NCI-H2029 (cell line): ENCODE results near the gene SRSF11.
"Not testable (repeated sequence)": the region's sequence is repeated elsewhere in the genome, so short reads cannot be mapped to it uniquely, and the experiment has no call there.

Source experiments
- DNase-seq: peaks from one replicate; lab custom pipeline; 2025; lab: John Stamatoyannopoulos, UW

Gene SRSF11

GRCh38 chr1:70221238-70222121, at the start of gene SRSF11:
SRSF11 (plus strand) TSS chr1:70221380; CDS start chr1:70221637, 257 bp downstream.
- peak; percentile 94 for DNase-seq

- no peak for DNase-seq
These were observed 49.7 kb upstream of the SRSF11 start for GRCh38 chr1:70171512-70171911.

GRCh38 chr1:70185181-70185580, 36.0 kb upstream of the SRSF11 start:
- not testable (repeated sequence) for DNase-seq

DNA sequence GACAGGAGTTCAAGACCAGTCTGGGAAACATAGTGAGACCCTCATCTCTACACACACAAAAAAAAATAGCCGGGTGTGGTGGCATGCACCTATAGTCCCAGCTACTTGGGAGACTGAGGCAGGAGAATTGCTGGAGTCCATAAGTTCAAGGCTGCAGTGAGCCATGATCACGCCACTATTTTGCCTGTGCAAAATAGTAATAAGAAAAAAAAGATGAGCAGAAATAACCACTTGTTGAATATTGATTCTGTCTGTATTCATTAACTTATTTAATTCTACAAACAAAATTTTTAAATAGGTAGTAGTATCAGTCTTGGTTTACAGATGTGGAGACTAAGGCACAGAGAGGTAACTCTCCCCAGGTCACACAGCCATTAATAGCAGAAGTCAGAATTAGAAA, 32.7 kb upstream of the SRSF11 start:
- no peak for DNase-seq

DNA sequence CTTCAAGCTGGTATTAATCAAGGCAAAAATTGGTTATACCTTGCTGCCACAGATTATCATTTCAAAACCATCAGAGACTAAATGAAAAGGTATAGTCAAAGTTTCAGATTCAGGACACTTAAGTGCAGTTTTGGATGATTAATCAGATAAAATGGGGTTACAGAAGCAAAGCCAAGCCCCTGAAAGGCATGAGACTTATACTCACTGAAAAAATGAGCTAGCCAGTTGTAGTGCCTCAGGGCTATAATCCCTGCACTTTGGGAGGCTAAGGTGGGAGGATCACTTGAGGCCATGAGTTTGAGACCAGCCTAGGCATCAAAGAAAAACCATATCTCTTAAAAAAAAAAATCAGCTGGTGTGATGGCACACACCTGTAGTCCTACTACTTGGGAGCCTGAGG, 31.0 kb upstream of the SRSF11 start:
- no peak for DNase-seq

DNA sequence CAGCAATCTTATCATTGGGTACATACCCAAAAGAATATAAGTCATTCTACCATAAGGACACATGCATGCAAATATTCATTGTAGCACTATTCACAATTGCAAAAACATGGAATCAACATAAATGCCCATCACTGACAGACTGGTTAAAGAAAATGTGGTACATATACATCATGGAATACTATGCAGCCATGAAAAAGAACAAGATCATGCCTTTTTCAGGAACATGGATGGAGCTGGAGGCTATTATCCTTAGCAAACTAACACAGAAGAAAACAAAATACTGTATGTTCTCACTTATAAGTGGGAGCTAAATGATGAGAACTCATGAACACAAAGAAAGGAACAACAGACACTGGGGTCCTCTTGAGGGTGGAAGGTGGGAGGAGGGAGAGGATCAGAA, 28.7 kb upstream of the SRSF11 start:
- DNase-seq, result not testable (repeated sequence)

DNA sequence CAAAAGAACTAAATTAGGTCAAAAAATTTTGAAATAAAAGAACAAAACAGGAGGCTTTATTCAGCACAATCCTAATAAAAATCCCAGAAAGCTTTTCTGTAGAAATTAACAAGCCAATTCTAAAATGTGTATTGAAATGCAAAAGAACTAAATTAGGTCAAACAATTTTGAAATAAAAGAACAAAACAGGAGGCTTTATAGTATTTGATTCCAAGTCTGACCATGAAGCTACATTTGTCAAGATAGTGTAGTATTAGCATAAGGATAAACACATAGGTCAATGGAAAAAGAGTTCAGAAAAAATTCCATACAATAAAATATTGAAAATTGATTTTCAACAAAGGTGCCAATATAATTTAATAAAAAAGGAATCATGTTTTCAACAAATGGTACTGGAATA, 26.6 kb upstream of the SRSF11 start:
- no peak for DNase-seq

GRCh38 chr1:70195342-70195741, 25.8 kb upstream of the SRSF11 start:
- no peak for DNase-seq

GRCh38 chr1:70196333-70196732, 24.8 kb upstream of the SRSF11 start:
- no peak for DNase-seq

- DNase-seq, result no peak
These were observed 21.1 kb upstream of the SRSF11 start for GRCh38 chr1:70200065-70200464.

DNA sequence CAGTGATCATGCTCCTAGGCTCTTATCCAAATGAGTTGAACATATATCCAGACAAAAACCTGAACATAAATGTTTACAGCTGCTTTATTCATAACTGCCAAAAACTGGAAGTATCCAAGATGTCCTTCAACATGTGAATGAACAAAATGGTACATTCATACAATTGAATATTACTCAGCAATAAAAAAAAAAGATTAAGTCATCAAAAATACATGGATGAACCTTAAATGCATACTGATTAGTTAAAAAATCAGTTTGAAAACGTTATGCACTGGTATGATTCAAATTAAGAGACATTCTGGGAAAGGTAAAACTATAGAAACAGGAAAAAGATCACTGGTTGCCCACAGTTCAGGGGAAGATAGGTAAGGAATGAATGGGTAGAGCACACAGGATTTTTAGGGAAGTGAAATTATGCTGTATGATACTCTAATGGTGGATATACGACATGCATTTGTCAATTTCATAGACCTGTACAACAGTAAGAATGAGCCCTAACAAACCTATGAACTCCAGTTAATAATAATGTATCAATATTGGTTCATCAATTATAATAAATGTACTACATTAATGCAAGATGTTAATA, 18.9 kb upstream of the SRSF11 start:
- DNase-seq, result no peak

GRCh38 chr1:70204139-70204538, 17.0 kb upstream of the SRSF11 start:
- DNase-seq, result no peak

GRCh38 chr1:70204600-70204999, 16.6 kb upstream of the SRSF11 start:
- DNase-seq, result no peak

GRCh38 chr1:70205071-70205433, 16.1 kb upstream of the SRSF11 start:
- no peak for DNase-seq

GRCh38 chr1:70205434-70206118, 15.6 kb upstream of the SRSF11 start, which contains the start of gene LRRC40:
LRRC40 (minus strand) TSS chr1:70205579; CDS start chr1:70205540, 39 bp downstream.
- DNase-seq, result peak; percentile 92

- DNase-seq, result not testable (repeated sequence)
These were observed 14.3 kb upstream of the SRSF11 start for GRCh38 chr1:70206833-70207232.

- no peak for DNase-seq
These were observed 13.7 kb upstream of the SRSF11 start for GRCh38 chr1:70207492-70207891.

DNA sequence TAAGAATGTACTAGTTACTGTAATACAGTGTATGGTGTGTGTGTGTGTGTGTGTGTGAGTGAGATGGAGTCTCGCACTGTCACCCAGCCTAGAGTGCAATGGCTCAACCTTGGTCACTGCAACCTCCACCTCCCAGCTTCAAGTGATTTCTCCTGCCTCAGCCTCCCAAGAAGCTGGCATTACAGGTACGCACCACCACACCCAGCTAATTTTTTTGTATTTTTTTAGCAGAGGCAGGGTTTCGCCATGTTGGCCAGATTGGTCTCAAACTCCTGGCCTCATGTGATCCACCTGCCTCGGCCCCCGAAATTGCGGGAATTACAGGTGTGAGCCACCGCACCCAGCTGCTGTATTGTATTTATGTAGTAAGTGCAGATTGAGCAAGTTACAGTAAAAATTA, 12.9 kb upstream of the SRSF11 start:
- no peak for DNase-seq

- DNase-seq, result no peak
These were observed 10.4 kb upstream of the SRSF11 start for GRCh38 chr1:70210820-70211219.

- no peak for DNase-seq
These were observed 9.6 kb upstream of the SRSF11 start for GRCh38 chr1:70211541-70211940.

DNA sequence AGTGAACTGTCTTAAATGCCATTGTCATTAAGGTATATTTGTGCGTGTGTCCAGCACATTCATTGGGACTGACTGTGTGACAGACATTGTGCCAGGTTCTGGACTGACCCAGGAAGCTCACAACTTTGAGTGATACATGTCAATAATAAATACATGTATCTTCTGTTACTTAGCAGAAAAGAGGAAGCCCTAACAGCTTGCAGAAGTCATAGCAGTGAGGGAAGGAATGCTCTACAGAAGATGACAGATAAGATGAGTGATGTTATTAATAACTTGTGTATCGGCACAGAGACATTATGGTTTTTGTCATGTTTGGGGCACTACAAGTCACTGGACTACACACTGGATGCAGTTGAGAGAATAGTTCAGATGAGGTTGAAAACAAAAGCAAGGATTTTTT, 1.2 kb upstream of the SRSF11 start:
- DNase-seq, result no peak

DNA sequence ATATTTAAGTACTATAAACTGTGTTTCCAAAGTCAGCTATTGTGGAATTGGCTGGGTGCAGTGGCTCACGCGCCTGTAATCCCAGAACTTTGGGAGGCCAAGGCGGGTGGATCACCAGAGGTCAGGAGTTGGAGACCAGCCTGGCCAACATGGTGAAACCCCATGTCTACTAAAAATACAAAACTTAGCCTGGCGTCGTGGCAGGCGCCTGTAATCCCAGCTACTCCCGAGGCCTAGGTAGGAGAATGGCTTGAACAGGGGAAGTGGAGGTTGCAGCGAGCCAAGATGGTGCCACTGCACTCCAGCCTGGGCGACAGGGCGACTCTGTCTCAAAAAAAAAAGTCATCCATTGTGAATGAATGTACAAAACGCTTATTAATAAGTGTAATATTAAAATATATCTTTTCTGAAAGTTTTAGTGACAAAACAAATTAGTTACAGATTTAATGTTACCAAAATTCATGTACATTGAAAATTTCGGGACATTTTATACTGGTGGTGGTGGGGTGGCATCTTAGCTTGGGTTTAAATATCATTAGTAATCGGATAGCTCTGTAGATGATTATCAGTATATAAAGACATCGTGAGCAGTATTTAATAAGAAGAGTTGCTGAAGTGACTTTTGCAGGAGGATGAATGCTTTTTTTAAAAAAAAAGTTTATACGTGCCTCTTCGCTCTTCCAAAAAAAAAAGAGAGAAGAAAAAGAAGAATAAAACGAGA, 503 bp upstream of the SRSF11 start:
- DNase-seq, result no peak
